T-cell (primary cell): ENCODE measurements around the gene MKNK2. TPM values are rescaled to one million over a fixed set of nuclear protein-coding genes. Genes with fewer than 3 reads are reported as not detected.
A peak's percentile ranks its signal among the peaks of the same experiment; 100 is the strongest.
"Not testable (repeated sequence)": the region's sequence is repeated elsewhere in the genome, so short reads cannot be mapped to it uniquely, and the experiment has no call there.

Experiments used
- ATAC-seq, 4 experiments: fragments of 200-7000 bp in 3 of 4; fragments of 150-1000 bp in 1 of 4; cut with Tn5 transposase; replicated peaks in 1 of 4; 1 replicate in 3 of 4; 2 replicates in 1 of 4; pipeline ENCODE4 v1.10.0; 2021; ENCODE audit warnings: moderate library complexity in 3 of 4, mild to moderate bottlenecking in 2 of 4, moderate number of reproducible peaks in 1 of 4
- CTCF ChIA-PET, 2 donors: fragments of 300-600 bp; sonication (Branson Sonifier 250); formaldehyde crosslinking; loops; one replicate each; lab custom pipeline; 2022; ENCODE audit warnings: antibody characterized with exemption in 2 of 2; lab: Charles Lee
- POLR2A ChIA-PET, 2 donors: fragments of 300-600 bp; sonication (Branson Sonifier 250); formaldehyde crosslinking; loops; one replicate each; lab custom pipeline; 2022; ENCODE audit warnings: antibody characterized with exemption in 2 of 2; lab: Charles Lee
- DNase-seq, 35 experiments: peaks; one replicate each; pipeline versions ENCODE4 v3.0.0 to v3.0.0-alpha.2; 2013 to 2023
- H3K27ac ChIP-seq: one replicate; pipeline ENCODE4 v1.5.1; 2013; ENCODE audit warnings: low read length
- H3K27me3 ChIP-seq, 2 experiments: replicated peaks in 1 of 2; 1 replicate in 1 of 2; 2 replicates in 1 of 2; pipeline versions ENCODE4 v1.6.1 to v1.7.0; 2013; ENCODE audit warnings: low read length in 1 of 2, mixed read lengths in 1 of 2; ENCODE audit not compliant: control insufficient read depth in 2 of 2, insufficient read depth in 2 of 2; ENCODE audit errors: extremely low read depth in 1 of 2
- H3K36me3 ChIP-seq, 2 donors: 1 replicate in 1 of 2; 2 replicates in 1 of 2; pipeline versions ENCODE4 v1.6.1 to v1.7.0; 2013; ENCODE audit warnings: low read length in 1 of 2; ENCODE audit not compliant: control insufficient read depth in 2 of 2, insufficient read depth in 1 of 2; ENCODE audit errors: extremely low read depth in 1 of 2
- H3K4me1 ChIP-seq, 2 experiments: 1 replicate in 1 of 2; 2 replicates in 1 of 2; pipeline versions ENCODE4 v1.6.1 to v1.7.0; 2013; ENCODE audit warnings: low read length in 2 of 2, mixed read lengths in 1 of 2; ENCODE audit not compliant: insufficient read depth in 2 of 2, control insufficient read depth in 1 of 2; ENCODE audit errors: extremely low read depth in 1 of 2
- H3K4me3 ChIP-seq, 2 donors: 1 replicate in 1 of 2; 2 replicates in 1 of 2; pipeline versions ENCODE4 v1.5.1 to v1.7.0; 2013; ENCODE audit warnings: mild to moderate bottlenecking in 2 of 2, low read length in 1 of 2, moderate library complexity in 1 of 2; ENCODE audit not compliant: control insufficient read depth in 1 of 2; ENCODE audit errors: extremely low read depth in 1 of 2
- H3K9me3 ChIP-seq: 2 replicates; pipeline ENCODE4 v1.7.0; 2013
- H3K27ac Mint-ChIP-seq, 2 donors: one replicate each; pipeline ENCODE4 v1.8.0; 2020 to 2021; ENCODE audit warnings: mild to moderate bottlenecking in 2 of 2, mixed read lengths in 2 of 2
- H3K27me3 Mint-ChIP-seq, 2 donors: one replicate each; pipeline ENCODE4 v1.8.0; 2021 to 2022; ENCODE audit warnings: mixed read lengths in 2 of 2
- H3K36me3 Mint-ChIP-seq: one replicate; pipeline ENCODE4 v1.8.0; 2021; ENCODE audit warnings: mixed read lengths
- H3K4me1 Mint-ChIP-seq, 3 donors: one replicate each; pipeline ENCODE4 v1.8.0; 2020 to 2022; ENCODE audit warnings: mixed read lengths in 3 of 3, mild to moderate bottlenecking in 1 of 3
- H3K4me3 Mint-ChIP-seq, 3 donors: one replicate each; pipeline ENCODE4 v1.8.0; 2020 to 2022; ENCODE audit warnings: mild to moderate bottlenecking in 3 of 3, mixed read lengths in 3 of 3, moderate library complexity in 3 of 3
- H3K9me3 Mint-ChIP-seq, 3 donors: one replicate each; pipeline ENCODE4 v1.8.0; 2020 to 2022; ENCODE audit warnings: mixed read lengths in 3 of 3
- WGBS: methylation state at CpG from one replicate; pipeline ENCODE4 v1.1.5; 2013; ENCODE audit warnings: missing lambda C conversion rate; ENCODE audit not compliant: insufficient coverage; 5-methylcytosine and 5-hydroxymethylcytosine counted together
- total RNA-seq, 35 experiments: library from RNA in 6 of 35; stranded (reverse) in 6 of 35; fragments of 120-200 nt in 1 of 35; gene quantifications; one replicate each; pipeline versions ENCODE4 v1.2.1 to v1.2.4 and lab custom pipeline; 2013 to 2026

MKNK2 gene
- total RNA-seq, 5 donors from 2014 or later (not counting 1 experiment from before 2014, with no cell fraction given): 196 to 242 (median 234) TPM

DNA sequence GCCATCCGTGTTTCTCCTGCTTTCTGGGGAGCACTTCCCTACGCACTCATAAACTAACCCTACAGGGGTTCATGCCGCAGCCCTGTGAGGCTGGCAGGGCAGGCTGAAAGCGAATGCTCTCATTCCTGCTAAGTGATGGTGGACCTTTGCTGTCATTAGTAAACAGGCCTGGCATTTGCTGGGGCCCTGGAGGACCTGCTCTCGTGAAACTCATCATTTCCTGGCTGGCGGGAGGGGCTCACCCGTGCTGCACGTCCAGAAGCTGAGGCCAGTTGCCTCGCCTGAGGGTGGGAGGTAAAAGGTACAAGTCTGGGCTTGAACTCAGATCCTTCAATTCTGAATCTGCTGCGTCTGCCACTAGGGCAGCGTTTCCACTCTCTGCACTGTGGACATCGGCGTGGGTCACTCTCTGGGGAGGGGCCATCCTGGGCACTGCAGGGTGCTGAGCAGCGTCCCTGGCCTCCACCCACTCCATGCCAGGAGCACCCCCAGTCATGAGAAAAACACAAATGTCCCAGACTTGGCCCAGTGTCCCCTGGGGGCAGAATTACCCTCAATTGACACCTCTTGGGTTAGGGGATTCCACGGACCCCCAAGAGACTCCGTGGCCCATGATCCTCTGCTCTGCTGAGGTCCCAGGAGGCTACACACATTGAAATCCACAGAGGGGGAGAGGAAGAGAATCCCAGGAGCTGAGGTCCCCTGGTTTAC, 38.1 kb upstream of the MKNK2 start:
- WGBS: 52% methylated on average over 7 of the region's 16 CpGs
- peak overlapping the region in 2 of 3 donors; percentile 70 to 98 for H3K4me3 Mint-ChIP-seq

GRCh38 chr19:2087621-2088100, 36.6 kb upstream of the MKNK2 start:
- peaks cover 29 to 90% of the 10 kb centered on the region in 2 experiments for H3K4me1 ChIP-seq
- Mint-ChIP-seq H3K4me3 (peak overlapping the region; percentile 57 to 98 (median 64)), H3K4me1 (peaks cover 69 to 75% (median 70%) of the 10 kb centered on the region in 3 donors), H3K27me3 (no peaks in the 10 kb centered on the region), H3K27ac (peak overlapping the region; percentile 93 to 95), H3K36me3 (peaks cover 8% of the 10 kb centered on the region), H3K9me3 (no peaks in the 10 kb centered on the region)
- no peaks in the 10 kb centered on the region for H3K27me3 ChIP-seq
- H3K27ac ChIP-seq: peak overlapping the region; percentile 69
- peaks cover 0 to 3% of the 10 kb centered on the region in 2 donors for H3K36me3 ChIP-seq
- CTCF ChIA-PET: interaction anchor here in 1 of 2 donors (0.8 to 1.1 kb wide), 2 partner anchors 8 to 25 kb away, joined by 3 read pairs; partner anchors contain the start of gene MOB3A
- ATAC-seq: peak in 2 of 4 experiments; percentile 18
- H3K9me3 ChIP-seq: no peaks in the 10 kb centered on the region
- peak in 8 of 35 experiments; percentile 18 to 57 (median 26) for DNase-seq
- 18% methylated on average over 8 of the region's 14 CpGs for WGBS
- POLR2A ChIA-PET: interaction anchor here in 1 of 2 donors (0.6 kb wide), 1 partner anchor 59 kb away, joined by 3 read pairs; no protein-coding TSS in a partner anchor
- H3K4me3 ChIP-seq: peak overlapping the region; percentile 4 to 42

More for the DNA sequence above, 38.1 kb upstream of the MKNK2 start:
- peaks cover 32 to 91% of the 10 kb centered on the region in 2 experiments for H3K4me1 ChIP-seq
- Mint-ChIP-seq H3K9me3 (no peaks in the 10 kb centered on the region), H3K27ac (peak overlapping the region; percentile 93), H3K36me3 (peaks cover 4% of the 10 kb centered on the region), H3K4me1 (peaks cover 68 to 77% (median 74%) of the 10 kb centered on the region in 3 donors), H3K27me3 (no peaks in the 10 kb centered on the region)
- no peak overlapping the region for H3K4me3 ChIP-seq
- peak overlapping the region; percentile 66 for H3K27ac ChIP-seq
- ChIA-PET CTCF (no interaction called here), POLR2A (no interaction called here)
- DNase-seq: no peak
- peaks cover 0 to 13% of the 10 kb centered on the region in 2 donors for H3K36me3 ChIP-seq
- H3K9me3 ChIP-seq: no peaks in the 10 kb centered on the region
- ATAC-seq: no peak
- no peaks in the 10 kb centered on the region for H3K27me3 ChIP-seq

- H3K27ac ChIP-seq: peak overlapping the region; percentile 69
- 42% methylated on average over 9 of the region's 13 CpGs for WGBS
- peak overlapping the region; percentile 93 to 95 for H3K27ac Mint-ChIP-seq
- ATAC-seq (peak in 2 of 4 experiments; percentile 0 to 2), DNase-seq (peak in 1 of 35 experiments; percentile 21)
- CTCF ChIA-PET, H3K9me3 Mint-ChIP-seq, H3K36me3 Mint-ChIP-seq, H3K27me3 ChIP-seq, H3K9me3 ChIP-seq, H3K27me3 Mint-ChIP-seq, H3K36me3 ChIP-seq: not testable (repeated sequence)
- peaks cover 72 to 77% (median 73%) of the 10 kb centered on the region in 3 donors for H3K4me1 Mint-ChIP-seq
- H3K4me3 ChIP-seq: peak overlapping the region in 1 of 2 donors; percentile 42
- H3K4me1 ChIP-seq: peaks cover 35 to 90% of the 10 kb centered on the region in 2 experiments
- POLR2A ChIA-PET: interaction anchor here (0.6 to 0.7 kb wide), 2 partner anchors 28 to 58 kb away, joined by 3 read pairs; no protein-coding TSS in a partner anchor
- peak overlapping the region; percentile 57 to 98 (median 64) for H3K4me3 Mint-ChIP-seq
These were observed 35.9 kb upstream of the MKNK2 start for GRCh38 chr19:2086695-2087620.

DNA sequence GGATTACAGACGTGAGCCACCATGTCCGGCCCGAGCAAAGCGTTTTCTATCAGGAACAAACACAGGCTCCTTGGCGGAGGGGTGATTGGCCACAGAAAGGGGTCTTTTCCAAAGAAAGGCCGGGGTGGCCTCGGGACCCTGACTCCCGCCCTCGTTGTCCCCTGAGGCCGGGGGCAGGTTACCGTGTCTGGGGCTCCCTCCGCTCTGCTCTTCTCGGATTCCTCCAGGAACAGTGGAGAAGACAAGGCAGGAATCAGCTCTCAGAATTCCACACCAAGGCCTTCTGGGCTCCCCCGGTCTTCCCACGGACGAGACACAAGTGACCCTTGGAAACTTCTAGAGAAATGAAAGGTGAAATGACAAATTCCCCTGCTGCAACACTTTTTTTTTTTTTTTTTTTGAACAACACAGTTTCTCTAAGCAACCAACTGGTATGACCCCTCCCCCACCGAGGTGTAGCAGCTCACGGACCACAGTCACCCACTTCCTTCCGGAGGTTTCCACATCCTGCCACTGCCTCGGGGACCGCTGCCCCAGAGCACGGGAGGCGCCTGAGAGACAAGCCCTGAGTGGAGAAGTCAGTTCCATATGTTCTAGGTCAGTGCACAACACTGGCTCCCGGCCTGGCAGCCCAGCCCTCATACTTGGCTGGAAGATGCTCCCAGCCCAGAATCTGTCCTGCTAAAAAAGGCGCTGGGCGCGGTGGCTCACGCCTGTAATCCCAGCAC, 34.1 kb upstream of the MKNK2 start:
- Mint-ChIP-seq H3K36me3 (peaks cover 13% of the 10 kb centered on the region), H3K4me3 (peak overlapping the region; percentile 98 to 99 (median 99)), H3K27ac (peak overlapping the region; percentile 99), H3K4me1 (peaks cover 76 to 80% (median 76%) of the 10 kb centered on the region in 3 donors), H3K9me3 (no peaks in the 10 kb centered on the region), H3K27me3 (no peaks in the 10 kb centered on the region)
- Histone ChIP-seq H3K27me3 (no peaks in the 10 kb centered on the region), H3K36me3 (peaks cover 0 to 17% of the 10 kb centered on the region in 2 donors), H3K9me3 (no peaks in the 10 kb centered on the region), H3K4me3 (peak overlapping the region; percentile 92 to 99), H3K4me1 (peaks cover 39 to 90% of the 10 kb centered on the region in 2 experiments), H3K27ac (peak overlapping the region; percentile 97)
- ATAC-seq: peak; percentile 70 to 80 (median 76)
- ChIA-PET POLR2A (interaction anchor here (0.6 to 0.7 kb wide), 2 partner anchors 16 to 343 kb away, joined by 5 to 11 read pairs; no protein-coding TSS in a partner anchor), CTCF (interaction anchor here in 1 of 2 donors (0.6 to 0.8 kb wide), 4 partner anchors 9 to 43 kb away, joined by 3 to 5 read pairs (median 4); no protein-coding TSS in a partner anchor)
- DNase-seq: peak; percentile 76 to 98 (median 94)
- 0% methylated on average over 23 of the region's 28 CpGs for WGBS

GRCh38 chr19:2083174-2083854, 32.3 kb upstream of the MKNK2 start:
- H3K4me3 ChIP-seq: peak overlapping the region; percentile 92 to 99
- peaks cover 18% of the 10 kb centered on the region for H3K36me3 Mint-ChIP-seq

More at GRCh38 chr19:2083174-2083854, 32.3 kb upstream of the MKNK2 start:
- Histone ChIP-seq H3K27ac (peak overlapping the region; percentile 97), H3K27me3 (no peaks in the 10 kb centered on the region), H3K4me1 (peaks cover 31 to 89% of the 10 kb centered on the region in 2 experiments), H3K36me3 (peaks cover 0 to 36% of the 10 kb centered on the region in 2 donors), H3K9me3 (no peaks in the 10 kb centered on the region)
- H3K27ac Mint-ChIP-seq: peak overlapping the region; percentile 99
- H3K4me1 Mint-ChIP-seq: peaks cover 70 to 82% (median 78%) of the 10 kb centered on the region in 3 donors
- ChIA-PET CTCF (interaction anchor here (0.5 to 1.0 kb wide), 2 partner anchors 13 to 89 kb away, joined by 3 to 4 read pairs; no protein-coding TSS in a partner anchor), POLR2A (interaction anchor here (0.5 to 0.7 kb wide), 4 partner anchors 13 to 393 kb away, joined by 3 to 12 read pairs (median 5); partner anchors contain the start of gene GADD45B (in 1 of the 2))
- no peaks in the 10 kb centered on the region for H3K9me3 Mint-ChIP-seq
- WGBS: 0% methylated on average over 10 of the region's 20 CpGs
- no peaks in the 10 kb centered on the region for H3K27me3 Mint-ChIP-seq
- ATAC-seq (peak; percentile 36 to 62 (median 52)), DNase-seq (peak; percentile 51 to 82 (median 68))
- H3K4me3 Mint-ChIP-seq: peak overlapping the region; percentile 98 to 99 (median 99)
